Neuronal stem cell (in vitro differentiated cells): ENCODE results near the gene BTRC.

Source experiments
- DNase-seq: peaks from one replicate; pipeline ENCODE4 v3.0.0-alpha.2; 2013; ENCODE audit warnings: low spot score
- H2AFZ ChIP-seq: one replicate; pipeline ENCODE4 v1.6.1; 2013; ENCODE audit warnings: mild to moderate bottlenecking, low read length, inconsistent platforms
- H2AK5ac ChIP-seq: 2 replicates; pipeline ENCODE4 v1.6.1; 2013; ENCODE audit warnings: low read depth, mild to moderate bottlenecking, inconsistent platforms, low read length, moderate library complexity, mixed read lengths
- H2BK120ac ChIP-seq: 2 replicates; pipeline ENCODE4 v1.6.1; 2013; ENCODE audit warnings: low read depth, mild to moderate bottlenecking, inconsistent platforms, low read length, moderate library complexity, mixed read lengths
- H2BK12ac ChIP-seq: one replicate; pipeline ENCODE4 v1.6.1; 2013; ENCODE audit warnings: low read length, inconsistent platforms
- H2BK15ac ChIP-seq: 2 replicates; pipeline ENCODE4 v1.6.1; 2013; ENCODE audit warnings: mild to moderate bottlenecking, low read length, inconsistent platforms, mixed read lengths
- H2BK5ac ChIP-seq: one replicate; pipeline ENCODE4 v1.6.1; 2013; ENCODE audit warnings: inconsistent platforms, mild to moderate bottlenecking, low read length, moderate library complexity
- H3K14ac ChIP-seq: one replicate; pipeline ENCODE4 v1.6.1; 2013; ENCODE audit warnings: low read length, inconsistent platforms
- H3K18ac ChIP-seq: 2 replicates; pipeline ENCODE4 v1.6.1; 2013; ENCODE audit warnings: low read length, inconsistent platforms
- H3K23ac ChIP-seq: 2 replicates; pipeline ENCODE4 v1.6.1; 2013; ENCODE audit warnings: low read depth, mild to moderate bottlenecking, mixed read lengths, low read length, inconsistent platforms; ENCODE audit not compliant: poor library complexity
- H3K27ac ChIP-seq: replicated peaks from 3 replicates; pipeline ENCODE4 v1.5.1; 2013; ENCODE audit warnings: low read length, inconsistent platforms
- H3K27me3 ChIP-seq, 3 experiments: 2 replicates each; pipeline ENCODE4 v1.6.1; 2013; ENCODE audit warnings: low read length in 3 of 3, mild to moderate bottlenecking in 2 of 3, inconsistent platforms in 1 of 3, low read depth in 1 of 3, mixed read lengths in 1 of 3, moderate library complexity in 1 of 3; ENCODE audit not compliant: control insufficient read depth in 3 of 3, insufficient read depth in 3 of 3
- H3K36me3 ChIP-seq, 2 donors: replicated peaks in 1 of 2; 2 replicates each; pipeline ENCODE4 v1.6.1; 2013; ENCODE audit warnings: low read length in 2 of 2; ENCODE audit not compliant: control insufficient read depth in 2 of 2, insufficient read depth in 2 of 2
- H3K4ac ChIP-seq: 2 replicates; pipeline ENCODE4 v1.6.1; 2013; ENCODE audit warnings: inconsistent platforms, mild to moderate bottlenecking, low read length, moderate library complexity
- H3K4me1 ChIP-seq, 2 donors: 1 replicate in 1 of 2; 2 replicates in 1 of 2; pipeline ENCODE4 v1.6.1; 2013; ENCODE audit warnings: low read length in 2 of 2, low read depth in 1 of 2; ENCODE audit not compliant: control insufficient read depth in 2 of 2, insufficient read depth in 1 of 2
- H3K4me2 ChIP-seq: one replicate; pipeline ENCODE4 v1.6.1; 2013; ENCODE audit warnings: mild to moderate bottlenecking, low read length, inconsistent platforms; ENCODE audit not compliant: insufficient read depth, poor library complexity, severe bottlenecking
- H3K4me3 ChIP-seq, 2 donors: 2 replicates each; pipeline ENCODE4 v1.5.1; 2013; ENCODE audit warnings: low read length in 2 of 2, mild to moderate bottlenecking in 2 of 2, inconsistent platforms in 1 of 2, moderate library complexity in 1 of 2
- H3K79me1 ChIP-seq: one replicate; pipeline ENCODE4 v1.6.1; 2013; ENCODE audit warnings: low read depth, mild to moderate bottlenecking, inconsistent platforms, low read length, moderate library complexity
- H3K9ac ChIP-seq: one replicate; pipeline ENCODE4 v1.6.1; 2013; ENCODE audit warnings: mild to moderate bottlenecking, low read depth, low read length, inconsistent platforms; ENCODE audit not compliant: poor library complexity
- H3K9me3 ChIP-seq, 2 donors: replicated peaks in 1 of 2; 2 replicates each; pipeline versions ENCODE3 to v1.6.1; 2013; ENCODE audit warnings: low read length in 2 of 2, mild to moderate bottlenecking in 2 of 2, inconsistent platforms in 1 of 2, low read depth in 1 of 2, mixed read lengths in 1 of 2, moderate library complexity in 1 of 2; ENCODE audit not compliant: control insufficient read depth in 2 of 2, insufficient read depth in 1 of 2
- H4K8ac ChIP-seq: one replicate; pipeline ENCODE4 v1.6.1; 2013; ENCODE audit warnings: low read depth, mild to moderate bottlenecking, inconsistent platforms, low read length, moderate library complexity
- H4K91ac ChIP-seq: one replicate; pipeline ENCODE4 v1.6.1; 2013; ENCODE audit warnings: low read length, low read depth, mild to moderate bottlenecking, inconsistent platforms; ENCODE audit not compliant: poor library complexity
- WGBS, 2 donors: extraction: QIAGEN DNeasy Blood & Tissue Kit; methylation state at CpG; one replicate each; pipeline ENCODE4 v1.1.7; 2013; ENCODE audit warnings: missing lambda C conversion rate in 2 of 2, mixed read lengths in 1 of 2; ENCODE audit not compliant: insufficient read length in 2 of 2, insufficient replicate concordance in 1 of 2; ENCODE audit errors: extremely low coverage in 2 of 2; 5-methylcytosine and 5-hydroxymethylcytosine counted together

The BTRC gene

DNA sequence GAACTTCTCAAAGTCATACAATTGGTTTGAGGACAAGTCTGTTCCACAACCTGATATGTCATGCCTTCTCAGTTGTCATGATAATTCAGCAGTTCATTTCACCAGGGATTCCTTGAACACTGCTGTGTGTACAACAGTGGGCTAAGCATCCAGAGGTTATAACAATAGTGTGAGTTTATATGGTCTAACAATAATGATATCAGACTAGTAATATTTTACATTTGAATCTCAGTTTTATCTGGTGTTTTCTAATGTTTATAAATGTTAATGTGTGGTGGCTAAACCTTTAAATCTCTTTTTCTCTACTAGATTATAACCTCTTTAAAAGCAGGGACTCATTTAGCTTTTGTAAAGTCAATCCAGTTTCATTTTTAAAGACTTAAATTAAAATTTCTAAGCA is 48.7 kb downstream of the BTRC start:
- Histone ChIP-seq H3K36me3 (no peaks in the 10 kb centered on the region), H2BK120ac (no peak overlapping the region), H2AFZ (no peak overlapping the region), H3K4me2 (no peak overlapping the region), H3K23ac (no peak overlapping the region), H3K4me3 (no peak overlapping the region), H4K8ac (no peak overlapping the region), H3K14ac (no peak overlapping the region), H3K4ac (no peak overlapping the region), H3K27me3 (no peaks in the 10 kb centered on the region), H3K79me1 (no peaks in the 10 kb centered on the region), H2BK15ac (no peak overlapping the region), H2BK5ac (no peak overlapping the region), H3K9ac (no peak overlapping the region), H2AK5ac (no peak overlapping the region), H3K27ac (no peak overlapping the region), H2BK12ac (no peak overlapping the region), H3K18ac (no peak overlapping the region), H3K9me3 (no peaks in the 10 kb centered on the region), H3K4me1 (no peaks in the 10 kb centered on the region), H4K91ac (no peak overlapping the region)
- DNase-seq, result no peak

DNA sequence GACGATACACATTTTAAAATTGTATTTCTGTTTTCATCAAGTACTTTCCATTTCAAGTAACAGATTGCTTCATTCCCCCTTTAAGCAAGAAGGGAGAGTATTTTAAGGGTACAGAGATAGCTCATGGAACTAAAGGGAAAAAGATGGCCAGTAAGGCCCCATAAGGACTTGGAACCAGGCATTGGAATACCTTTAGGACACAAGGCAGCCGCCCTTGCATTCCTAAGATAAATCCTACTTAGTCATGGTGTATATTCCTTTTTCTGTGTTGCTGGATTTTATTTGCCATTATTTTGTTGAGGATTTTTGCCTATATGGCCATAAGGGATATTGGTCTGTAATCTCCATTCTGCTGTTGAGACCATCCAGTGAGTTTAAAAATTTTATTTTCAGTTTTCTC is 49.2 kb downstream of the BTRC start:
- Histone ChIP-seq H3K4me1 (no peaks in the 10 kb centered on the region), H3K36me3 (no peaks in the 10 kb centered on the region), H2AK5ac (no peak overlapping the region), H4K8ac (no peak overlapping the region), H2BK120ac (no peak overlapping the region), H3K4me3 (no peak overlapping the region), H3K27me3 (no peaks in the 10 kb centered on the region), H3K18ac (no peak overlapping the region), H3K4ac (no peak overlapping the region), H3K9ac (no peak overlapping the region), H2BK5ac (no peak overlapping the region), H2BK12ac (no peak overlapping the region), H3K4me2 (no peak overlapping the region), H3K14ac (no peak overlapping the region), H2AFZ (no peak overlapping the region), H4K91ac (no peak overlapping the region), H3K27ac (no peak overlapping the region), H3K9me3 (no peaks in the 10 kb centered on the region), H3K79me1 (no peaks in the 10 kb centered on the region), H2BK15ac (no peak overlapping the region), H3K23ac (no peak overlapping the region)
- WGBS, 2 donors, result no CpG with 5 or more reads among the region's 2 CpGs
- no peak for DNase-seq

DNA sequence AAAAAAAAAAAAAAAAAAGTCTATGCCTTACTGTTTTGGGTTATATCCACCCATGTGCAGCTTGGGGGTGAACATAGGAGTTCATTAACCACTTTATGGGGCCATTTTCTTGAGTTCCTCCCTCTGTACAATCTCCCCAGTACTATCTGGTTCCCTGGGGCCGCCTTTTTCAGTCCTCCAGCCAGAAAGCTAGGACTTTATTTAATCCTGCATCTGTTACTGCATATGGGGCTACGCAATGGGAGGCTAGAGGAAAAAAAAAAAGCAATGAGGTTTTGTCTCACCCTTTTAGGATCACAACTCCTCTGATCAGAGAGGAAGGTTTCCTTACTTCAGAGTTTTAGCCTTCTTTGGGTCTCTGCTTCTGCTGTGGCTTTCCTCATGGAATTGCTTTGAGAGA is 51.0 kb downstream of the BTRC start:
- Histone ChIP-seq H3K79me1 (no peaks in the 10 kb centered on the region), H2BK15ac (no peak overlapping the region), H3K9ac (no peak overlapping the region), H2BK5ac (no peak overlapping the region), H4K91ac (no peak overlapping the region), H3K23ac (no peak overlapping the region), H3K9me3 (no peaks in the 10 kb centered on the region), H3K4me3 (no peak overlapping the region), H2AFZ (no peak overlapping the region), H3K4me1 (no peaks in the 10 kb centered on the region), H2AK5ac (no peak overlapping the region), H3K14ac (no peak overlapping the region), H4K8ac (no peak overlapping the region), H3K4ac (no peak overlapping the region), H3K36me3 (peaks cover 0 to 5% of the 10 kb centered on the region in 2 donors), H3K4me2 (no peak overlapping the region), H2BK12ac (no peak overlapping the region), H3K27ac (no peak overlapping the region), H3K18ac (no peak overlapping the region), H3K27me3 (no peaks in the 10 kb centered on the region), H2BK120ac (no peak overlapping the region)
- no CpG with 5 or more reads among the region's 2 CpGs for WGBS, 2 donors
- no peak for DNase-seq

DNA sequence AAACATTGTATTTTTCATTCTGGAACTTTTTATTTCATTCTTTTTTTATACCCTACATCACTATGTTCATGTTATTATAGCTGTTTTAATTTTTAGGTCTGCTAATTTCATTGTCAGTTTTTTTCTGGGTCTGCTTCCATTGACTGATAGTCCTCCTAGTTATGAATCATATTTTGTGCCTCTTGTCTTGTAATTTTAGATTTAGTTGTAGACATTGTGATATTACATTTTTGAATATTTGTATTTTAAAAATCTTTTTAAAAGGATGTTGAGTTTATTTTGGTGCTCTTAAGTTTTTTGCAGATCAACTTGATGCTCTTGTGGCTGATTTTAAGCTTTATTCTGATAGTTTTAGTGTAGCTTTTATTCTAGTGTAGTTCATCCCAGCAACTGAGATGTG is 57.6 kb downstream of the BTRC start:
- no peak overlapping the region for H2AFZ ChIP-seq
- no peak overlapping the region for H2BK120ac ChIP-seq
- no peak overlapping the region for H3K4me2 ChIP-seq
- DNase-seq, result no peak
- no peak overlapping the region for H3K18ac ChIP-seq
- H3K27ac ChIP-seq, result no peak overlapping the region
- H3K4ac ChIP-seq, result no peak overlapping the region
- H2BK5ac ChIP-seq, result no peak overlapping the region
- H3K23ac ChIP-seq, result no peak overlapping the region
- H3K9me3 ChIP-seq, result no peaks in the 10 kb centered on the region
- H3K14ac ChIP-seq, result no peak overlapping the region
- no peak overlapping the region for H3K9ac ChIP-seq
- peaks cover 0 to 5% of the 10 kb centered on the region in 2 donors for H3K36me3 ChIP-seq
- H2BK15ac ChIP-seq, result no peak overlapping the region
- no peaks in the 10 kb centered on the region for H3K27me3 ChIP-seq
- H4K8ac ChIP-seq, result no peak overlapping the region
- no peaks in the 10 kb centered on the region for H3K4me1 ChIP-seq
- no peak overlapping the region for H3K4me3 ChIP-seq
- no peak overlapping the region for H2AK5ac ChIP-seq
- no peak overlapping the region for H2BK12ac ChIP-seq
- H3K79me1 ChIP-seq, result no peaks in the 10 kb centered on the region
- no peak overlapping the region for H4K91ac ChIP-seq
